ENCODE measurements around the gene E2F1.

E2F1 gene, protein sequence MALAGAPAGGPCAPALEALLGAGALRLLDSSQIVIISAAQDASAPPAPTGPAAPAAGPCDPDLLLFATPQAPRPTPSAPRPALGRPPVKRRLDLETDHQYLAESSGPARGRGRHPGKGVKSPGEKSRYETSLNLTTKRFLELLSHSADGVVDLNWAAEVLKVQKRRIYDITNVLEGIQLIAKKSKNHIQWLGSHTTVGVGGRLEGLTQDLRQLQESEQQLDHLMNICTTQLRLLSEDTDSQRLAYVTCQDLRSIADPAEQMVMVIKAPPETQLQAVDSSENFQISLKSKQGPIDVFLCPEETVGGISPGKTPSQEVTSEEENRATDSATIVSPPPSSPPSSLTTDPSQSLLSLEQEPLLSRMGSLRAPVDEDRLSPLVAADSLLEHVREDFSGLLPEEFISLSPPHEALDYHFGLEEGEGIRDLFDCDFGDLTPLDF

DNA sequence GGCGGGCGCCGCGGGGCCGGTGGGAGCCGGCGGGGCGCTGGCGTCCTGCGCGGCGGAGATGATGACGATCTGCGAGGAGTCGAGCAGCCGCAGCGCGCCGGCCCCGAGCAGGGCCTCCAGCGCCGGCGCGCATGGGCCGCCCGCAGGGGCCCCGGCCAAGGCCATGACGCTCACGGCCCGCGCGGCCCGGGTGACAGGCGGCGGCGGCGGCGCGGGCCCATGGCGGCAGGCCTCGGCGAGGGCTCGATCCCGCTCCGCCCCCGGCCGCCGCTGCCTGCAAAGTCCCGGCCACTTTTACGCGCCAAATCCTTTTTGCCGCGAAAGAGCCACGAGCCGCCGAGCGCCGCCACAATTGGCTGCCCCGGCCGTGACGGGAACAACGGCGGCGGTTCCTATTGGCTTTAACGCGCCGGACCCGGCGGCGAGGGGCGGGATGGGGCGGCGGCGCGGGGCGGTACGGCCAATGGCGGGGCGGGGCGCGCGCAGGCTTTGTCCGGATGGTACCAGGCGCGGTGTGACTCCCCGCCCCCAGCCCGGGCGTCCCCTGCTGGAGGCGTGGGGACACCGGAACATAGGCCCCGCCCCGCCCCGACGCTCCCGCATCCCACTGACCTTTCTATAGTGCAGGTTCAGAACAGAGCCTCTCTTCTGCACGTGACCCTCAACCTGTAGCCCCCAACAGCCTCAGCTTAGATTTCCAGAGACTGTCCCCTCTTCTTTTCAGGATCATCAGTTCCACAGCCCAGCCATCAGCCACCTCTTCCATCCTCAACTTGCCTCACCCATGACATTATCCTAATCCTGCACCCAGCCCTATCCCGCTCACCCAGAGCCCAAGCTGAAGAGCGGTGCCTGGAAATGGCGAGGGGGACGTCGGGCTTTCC lies at the start of gene E2F1:
Gene E2F1 (minus strand): TSS at position 286 of the 884 bp plus-strand sequence. CDS start 121 bp downstream, at position 165.
- DNase-seq = peak; percentile 93

DNA sequence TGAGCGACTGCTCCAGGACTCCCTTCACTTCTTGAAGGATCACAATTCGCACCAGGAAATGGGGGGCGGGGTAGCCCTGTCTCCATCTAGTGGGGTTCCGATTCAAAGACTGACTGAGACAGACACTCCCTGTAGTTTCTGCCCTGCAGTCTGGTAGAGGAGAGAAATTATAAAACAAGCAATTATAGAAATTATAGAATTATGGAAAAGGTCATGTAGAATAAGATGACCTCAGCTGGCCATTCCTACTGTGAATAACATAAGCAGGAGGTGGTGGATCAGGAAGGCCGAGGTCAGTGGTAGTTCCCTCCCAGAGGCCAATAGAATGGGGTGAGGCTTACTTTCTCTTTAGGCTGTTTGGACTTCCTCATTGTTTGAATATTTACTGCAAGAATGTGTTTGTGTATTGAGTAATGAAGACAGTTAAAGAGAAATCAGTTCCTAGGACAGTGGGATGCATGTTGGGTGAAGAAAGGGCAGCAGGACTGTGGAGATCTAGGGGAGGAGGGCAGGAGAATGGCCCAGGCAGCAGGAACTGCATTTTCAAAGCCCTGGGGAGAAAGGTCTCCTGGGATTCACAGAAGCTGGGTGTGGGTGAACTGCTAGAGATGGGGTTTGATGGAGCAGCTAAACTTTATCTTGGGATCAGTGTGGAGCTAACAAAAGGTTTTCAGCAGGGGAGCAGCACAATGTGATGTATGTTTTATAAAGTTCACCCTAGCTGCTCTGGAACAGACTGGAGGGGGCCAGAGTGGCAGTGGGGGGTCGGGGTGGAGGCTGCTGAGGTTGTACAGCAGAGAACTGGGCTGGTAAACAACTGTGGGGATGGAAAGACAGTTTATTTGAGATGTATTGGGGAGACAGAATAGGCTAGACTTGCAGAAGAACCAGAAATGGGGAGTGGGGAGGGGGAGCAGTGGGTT lies 47.7 kb upstream of the E2F1 start:
- peak; percentile 5 for DNase-seq

DNA sequence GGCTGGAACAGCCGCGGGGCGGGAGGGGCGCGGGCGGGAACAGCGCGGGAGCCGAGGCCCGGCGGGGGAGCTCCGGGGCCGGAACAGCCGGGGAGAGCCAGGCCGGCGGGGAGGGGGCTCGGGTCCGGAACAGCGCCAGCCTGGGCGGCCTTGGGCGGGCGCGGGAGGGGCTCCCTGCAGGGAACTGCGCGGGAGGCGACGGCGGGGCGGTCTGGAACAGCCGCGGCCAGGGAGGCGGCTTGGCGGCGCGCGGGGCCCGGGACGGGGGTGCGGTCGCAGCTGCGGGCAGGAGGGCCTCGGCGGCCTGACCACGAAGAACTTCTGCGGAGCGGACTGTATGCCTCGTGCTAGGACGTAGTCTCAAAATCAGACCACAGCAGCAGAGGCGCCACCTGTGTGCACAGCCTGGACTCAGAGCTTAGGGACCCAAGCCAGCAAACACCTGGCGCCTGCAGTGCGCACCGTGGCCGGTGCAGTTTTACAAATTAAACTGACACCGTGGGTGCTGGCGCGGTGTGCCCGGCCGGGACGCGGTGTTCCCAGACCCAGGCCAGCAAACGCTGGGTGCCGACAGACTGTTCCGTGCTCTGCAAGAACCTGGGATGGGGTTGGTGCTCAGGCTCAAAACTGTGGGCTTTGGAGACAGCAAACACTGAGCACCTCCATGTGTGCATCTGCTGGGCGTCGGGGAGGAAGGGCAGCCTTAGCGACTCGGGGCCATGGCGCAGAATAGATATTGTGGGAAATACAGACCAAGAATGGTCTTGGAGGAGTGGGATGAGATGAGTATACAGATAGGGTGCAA lies 46.2 kb upstream of the E2F1 start:
- DNase-seq = no peak

DNA sequence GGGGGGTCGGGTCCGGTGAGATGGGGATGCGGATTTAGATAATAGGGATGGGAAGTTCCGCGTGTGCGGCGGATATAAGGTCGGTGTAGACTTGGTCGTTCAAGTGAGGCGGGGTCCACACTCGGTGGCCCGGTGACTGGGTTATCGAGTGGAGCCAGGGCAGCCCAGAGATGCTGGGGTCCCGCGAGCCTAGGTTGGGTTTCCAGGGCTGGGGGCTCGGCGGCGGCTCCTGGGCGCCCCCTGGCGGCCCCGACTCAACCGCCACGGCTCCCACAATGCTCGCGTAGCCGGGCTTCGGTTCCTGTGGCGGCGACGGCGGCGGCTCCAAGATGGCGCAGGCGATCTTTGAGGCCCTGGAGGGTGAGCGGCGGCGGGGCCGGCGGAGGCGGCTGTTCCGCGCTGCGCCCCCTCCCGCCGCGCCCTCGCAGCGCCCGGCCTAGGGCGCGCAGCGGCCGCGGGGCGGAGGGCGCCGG lies 45.5 kb upstream of the E2F1 start, which contains the start of gene ZNF341:
Gene ZNF341 (plus strand): TSS at position 304 of the 473 bp plus-strand sequence. CDS start 26 bp downstream, at position 330.
- DNase-seq = peak; percentile 92

DNA sequence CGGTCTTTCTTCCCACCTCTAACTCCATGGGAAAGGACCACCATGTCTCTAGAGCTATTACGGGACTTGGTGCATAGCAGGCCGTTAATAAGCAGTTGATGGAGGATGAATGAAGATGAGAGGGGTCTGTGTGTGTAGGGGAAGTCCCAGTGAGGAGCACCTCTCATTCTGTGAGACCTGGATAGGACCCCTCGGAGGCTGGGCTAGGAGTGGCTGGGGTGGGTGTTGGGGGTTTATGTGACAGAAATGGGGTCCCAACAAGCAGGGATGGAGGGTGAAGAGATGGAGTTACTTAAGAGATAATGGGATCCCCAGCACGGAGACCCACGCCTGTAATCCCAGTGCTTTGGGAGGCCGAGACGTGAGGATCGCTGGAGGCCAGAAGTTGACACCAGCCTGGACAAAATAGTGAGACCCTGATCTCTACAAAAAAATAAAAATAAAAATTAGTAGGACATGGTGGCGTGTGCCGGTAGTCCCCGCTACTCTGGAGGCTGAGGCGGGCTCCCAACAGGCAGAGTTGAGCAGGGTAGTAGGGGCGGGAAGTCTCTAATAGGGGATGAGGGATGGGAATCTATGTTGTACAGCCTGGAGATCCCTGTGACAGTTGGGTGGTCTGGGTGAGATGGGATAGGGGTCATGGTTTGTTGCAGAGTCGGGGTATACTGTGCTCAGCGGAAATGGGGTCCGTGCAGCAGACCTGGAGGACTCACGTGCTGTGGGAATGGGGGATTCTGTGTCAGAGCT lies 44.9 kb upstream of the E2F1 start:
- no peak for DNase-seq

DNA sequence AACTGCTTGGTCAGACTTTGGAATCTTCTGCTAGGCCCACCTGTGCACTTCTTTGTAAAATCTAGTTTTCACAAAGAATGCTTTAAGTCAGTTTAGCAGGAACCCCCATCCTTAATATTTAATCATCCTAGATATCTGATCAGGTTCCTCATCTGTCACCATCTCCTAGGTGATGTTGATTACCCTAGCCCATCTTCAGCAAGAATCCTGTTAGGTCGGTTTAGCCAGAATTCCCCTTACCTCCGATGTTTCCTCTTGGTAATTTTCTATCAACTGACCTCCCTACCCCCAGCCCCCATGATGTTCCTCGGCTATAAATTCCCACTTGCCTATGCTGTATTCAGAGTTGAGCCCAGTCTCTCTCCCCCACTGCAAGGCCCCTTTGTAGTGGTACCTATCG lies 42.9 kb upstream of the E2F1 start:
- DNase-seq = no peak

DNA sequence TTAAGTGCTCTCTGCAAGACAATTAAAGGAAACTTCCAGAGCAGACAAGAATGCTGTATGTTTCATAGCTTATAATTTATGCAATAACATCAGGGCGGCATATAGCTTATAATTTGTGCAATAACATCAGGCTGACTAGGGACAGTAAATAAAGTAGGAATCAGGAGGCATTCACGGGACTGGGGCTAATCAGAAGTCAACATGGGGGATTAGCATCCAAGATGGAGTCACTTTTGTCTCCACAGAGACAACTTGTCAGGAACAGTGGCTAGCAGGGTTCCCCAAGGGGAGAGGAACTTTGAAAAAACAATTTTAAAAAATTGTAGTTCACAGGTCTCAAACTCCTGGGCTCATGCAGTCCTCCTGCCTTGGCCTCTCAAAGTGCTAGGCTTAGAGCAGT lies 42.3 kb upstream of the E2F1 start:
- DNase-seq = no peak

DNA sequence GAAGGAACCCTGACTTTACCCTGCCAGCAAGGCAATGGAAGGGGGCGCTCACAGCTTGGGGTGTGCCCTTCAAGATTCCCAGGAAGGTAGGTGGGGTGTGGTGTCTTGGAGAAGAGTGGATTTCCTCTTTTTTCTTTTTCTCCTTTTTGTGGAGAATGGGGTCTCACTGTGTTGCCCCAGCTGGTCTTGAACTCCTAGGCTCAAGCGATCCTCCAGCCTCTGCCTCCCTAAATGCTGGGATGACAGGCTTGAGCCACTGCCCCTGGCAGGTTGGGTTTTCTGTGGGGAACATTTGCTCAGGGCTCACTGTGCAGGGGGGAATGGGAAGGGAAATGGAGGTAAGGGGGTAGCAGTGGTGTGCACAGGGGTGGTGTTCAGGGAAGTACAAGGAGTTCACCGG lies 41.6 kb upstream of the E2F1 start:
- DNase-seq = no peak

DNA sequence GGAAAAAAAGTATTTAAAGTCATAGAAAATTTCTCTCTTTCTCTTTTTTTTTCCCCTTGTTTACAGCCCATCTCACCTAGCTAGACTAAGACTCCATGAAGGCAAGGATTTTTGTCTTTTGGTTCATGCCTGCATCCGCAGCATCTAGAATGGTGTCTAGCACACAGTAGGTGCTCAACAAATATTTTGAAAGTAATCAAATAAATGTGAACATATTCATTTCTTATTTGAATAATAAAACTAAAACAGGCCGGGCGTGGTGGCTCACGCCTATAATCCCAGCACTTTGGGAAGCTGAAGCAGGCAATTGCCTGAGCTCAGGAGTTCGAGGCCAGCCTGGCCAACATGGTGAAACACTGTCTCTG lies 40.9 kb upstream of the E2F1 start:
- DNase-seq = no peak

DNA sequence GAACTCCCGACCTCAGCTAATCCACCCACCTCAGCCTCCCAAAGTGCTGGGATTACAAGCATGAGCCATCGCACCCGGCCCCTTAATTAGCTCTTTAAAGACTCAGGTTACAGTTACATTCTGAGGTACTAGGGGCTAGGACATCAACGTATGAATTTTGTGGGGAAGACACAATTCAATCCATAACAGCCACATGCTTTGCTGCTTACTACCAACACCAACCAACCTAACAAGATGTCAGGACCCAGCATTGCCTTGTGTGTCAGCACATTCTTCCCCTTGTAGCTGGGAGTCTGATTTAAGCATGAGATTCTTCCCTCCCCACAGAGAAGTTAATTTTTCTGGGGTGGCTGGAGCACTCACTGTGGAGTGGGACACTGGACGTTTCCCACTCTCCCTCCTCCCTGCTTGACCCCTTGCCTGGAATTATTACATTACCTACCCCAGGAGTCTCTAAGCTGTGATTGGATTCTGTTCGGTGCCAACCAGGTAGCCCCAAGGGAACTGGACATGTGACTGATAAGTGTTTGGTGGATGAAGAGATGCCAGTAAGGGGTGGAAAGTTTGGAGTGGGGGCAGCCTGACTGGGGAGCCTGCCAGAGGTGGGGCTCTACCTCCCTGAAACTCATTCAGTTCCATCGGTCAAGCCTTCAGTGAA lies 39.6 kb upstream of the E2F1 start:
- no peak for DNase-seq

DNA sequence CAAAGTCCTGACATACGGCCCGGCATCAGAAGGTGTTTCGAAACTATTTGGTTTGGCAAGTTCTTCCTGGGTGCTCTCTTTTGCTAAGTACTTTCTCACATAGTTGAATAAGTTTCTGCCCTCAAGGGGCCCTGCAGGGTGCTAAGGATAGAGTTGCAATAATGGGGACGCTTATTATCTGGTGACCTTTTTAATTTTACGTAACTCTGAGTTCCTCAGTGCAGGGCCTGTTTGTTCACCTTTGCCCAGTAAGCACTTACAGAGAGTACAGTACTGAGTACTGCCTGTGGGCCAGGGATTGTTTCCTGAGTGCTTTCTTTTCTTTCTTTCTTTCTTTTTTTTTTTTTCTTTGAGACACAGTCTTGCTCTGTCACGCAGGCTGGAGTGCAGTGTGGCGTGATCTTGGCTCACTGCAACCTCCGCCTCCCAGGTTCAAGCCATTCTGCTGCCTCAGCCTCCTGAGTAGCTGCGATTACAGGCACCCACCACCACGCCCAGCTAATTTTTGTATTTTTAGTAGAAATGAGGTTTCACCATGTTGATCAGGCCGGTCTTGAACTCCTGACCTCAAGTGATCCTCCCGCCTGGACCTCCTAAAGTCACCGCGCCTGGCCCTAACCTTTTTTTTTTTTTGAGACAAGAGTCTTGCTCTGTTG lies 38.4 kb upstream of the E2F1 start:
- DNase-seq = peak; percentile 16

DNA sequence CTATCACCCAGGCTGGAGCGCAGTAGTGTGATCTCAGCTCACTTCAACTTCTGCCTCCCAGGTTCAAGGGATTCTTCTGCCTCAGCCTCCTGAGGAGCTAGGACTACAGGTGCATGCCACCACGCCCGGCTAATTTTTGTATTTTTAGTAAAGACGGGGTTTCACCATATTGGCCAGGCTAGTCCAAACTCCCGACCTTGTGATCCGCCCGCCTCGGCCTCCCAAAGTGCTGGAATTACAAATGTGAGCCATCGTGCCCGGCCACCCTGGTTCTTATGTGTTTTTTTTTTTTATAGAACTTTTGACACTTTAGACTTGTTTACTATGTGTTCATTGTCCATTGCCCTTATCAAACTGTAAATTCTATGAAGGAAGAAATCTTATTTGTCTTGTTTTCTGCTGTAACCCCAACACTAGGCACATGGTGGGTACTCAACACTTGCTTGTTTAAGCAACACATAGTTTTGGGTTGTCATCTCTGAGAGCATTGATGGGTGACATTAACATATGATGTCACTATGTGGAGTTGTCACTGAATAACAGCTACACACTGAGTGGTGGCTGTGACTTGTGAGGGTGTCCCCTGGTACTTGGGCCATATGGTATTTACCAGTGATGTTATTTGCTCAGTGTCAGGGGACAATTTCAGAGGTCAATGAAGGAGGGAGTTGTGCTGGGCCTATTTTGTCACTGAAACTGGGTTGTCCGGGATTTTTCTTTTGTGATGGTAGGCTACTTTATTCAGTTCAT lies 35.4 kb upstream of the E2F1 start:
- DNase-seq = no peak

DNA sequence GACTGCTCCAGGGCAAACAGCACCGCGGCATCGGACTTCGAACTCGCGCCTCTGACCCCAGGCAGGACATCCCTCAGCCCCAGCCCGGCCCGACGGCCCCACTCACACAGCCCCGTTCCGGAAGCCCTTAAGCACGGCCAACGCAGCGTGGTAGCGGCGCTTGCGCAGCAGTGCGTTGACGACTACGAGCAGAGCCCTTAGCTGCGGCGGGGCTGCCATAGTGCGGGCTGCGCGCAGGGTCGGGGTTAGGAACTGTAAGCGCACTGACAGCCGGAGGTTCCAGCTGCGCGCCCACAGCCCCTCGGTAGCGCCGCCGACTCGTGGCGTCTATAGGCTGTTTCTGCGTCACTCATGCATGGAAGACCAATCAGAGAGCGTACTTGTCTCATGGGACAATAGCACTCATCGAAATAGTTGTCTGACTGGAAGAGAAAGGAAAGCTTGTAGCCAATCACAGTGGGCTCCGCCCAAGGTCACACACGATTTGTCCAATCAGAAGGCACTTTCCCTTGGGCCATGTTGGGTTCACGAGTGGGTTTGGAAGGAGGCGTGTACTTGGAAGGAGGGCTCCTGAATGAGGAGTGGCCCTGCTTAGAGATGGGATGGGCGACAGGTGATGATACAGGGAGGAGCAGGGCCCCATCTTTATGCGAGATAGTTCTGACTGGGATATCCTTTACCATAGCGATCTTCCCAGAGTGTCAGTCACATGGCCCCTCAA lies 34.0 kb upstream of the E2F1 start, which contains the start of gene PXMP4:
Gene PXMP4 (minus strand): TSS at position 322 of the 721 bp plus-strand sequence. CDS start 103 bp downstream, at position 219.
- DNase-seq = peak; percentile 94

DNA sequence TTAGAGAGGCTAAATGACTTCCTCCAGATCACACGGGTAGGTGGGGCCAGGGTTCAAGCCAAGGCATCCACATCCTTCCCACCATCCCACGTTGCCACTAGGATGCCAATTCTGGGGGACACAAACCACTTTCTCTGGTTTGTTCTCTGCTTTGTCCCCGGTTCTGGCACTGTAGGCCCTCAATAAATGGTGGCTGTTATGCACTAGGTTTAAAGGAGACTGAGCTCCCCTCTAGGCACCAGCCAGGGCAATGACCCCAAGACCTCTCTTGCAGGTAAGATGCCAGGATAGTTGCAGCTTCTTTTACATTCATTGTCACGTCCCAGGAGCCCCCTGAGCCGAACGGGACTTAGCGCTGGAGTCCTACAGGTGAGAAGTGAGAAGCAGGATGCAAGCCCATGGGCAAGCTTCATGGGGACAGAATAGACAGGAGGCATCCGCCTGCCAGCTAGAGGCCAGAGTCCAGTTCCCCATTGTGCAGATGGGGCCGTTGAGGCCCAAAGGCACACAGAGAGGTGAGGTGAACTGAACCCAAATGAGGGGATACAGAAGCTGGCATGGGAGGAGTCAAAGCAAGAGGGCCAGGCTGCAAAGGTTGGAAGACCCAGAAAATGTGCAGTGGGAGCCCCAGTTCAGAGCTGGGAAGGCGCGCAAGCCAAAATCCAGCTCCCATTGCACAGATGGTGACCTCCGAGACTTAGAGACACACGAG lies 33.2 kb upstream of the E2F1 start:
- no peak for DNase-seq

DNA sequence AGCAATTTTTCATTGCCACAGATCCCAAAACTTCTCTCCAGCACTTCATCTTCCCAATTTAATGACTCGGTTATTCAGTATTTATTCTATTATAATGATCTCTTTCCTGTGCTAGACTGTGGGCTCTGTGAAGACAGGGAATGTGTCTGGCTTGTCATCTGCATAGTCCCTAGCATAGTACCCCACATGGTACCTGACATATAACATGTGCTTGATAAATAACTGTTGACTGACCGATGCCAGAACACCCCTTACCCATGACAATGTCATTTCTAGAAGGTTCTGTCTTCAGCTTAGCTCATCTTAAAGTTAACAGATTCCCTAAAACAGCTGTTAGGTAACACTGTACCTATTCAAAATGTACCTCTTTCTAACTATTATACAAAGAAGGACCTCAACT lies 30.3 kb upstream of the E2F1 start:
- DNase-seq = no peak

DNA sequence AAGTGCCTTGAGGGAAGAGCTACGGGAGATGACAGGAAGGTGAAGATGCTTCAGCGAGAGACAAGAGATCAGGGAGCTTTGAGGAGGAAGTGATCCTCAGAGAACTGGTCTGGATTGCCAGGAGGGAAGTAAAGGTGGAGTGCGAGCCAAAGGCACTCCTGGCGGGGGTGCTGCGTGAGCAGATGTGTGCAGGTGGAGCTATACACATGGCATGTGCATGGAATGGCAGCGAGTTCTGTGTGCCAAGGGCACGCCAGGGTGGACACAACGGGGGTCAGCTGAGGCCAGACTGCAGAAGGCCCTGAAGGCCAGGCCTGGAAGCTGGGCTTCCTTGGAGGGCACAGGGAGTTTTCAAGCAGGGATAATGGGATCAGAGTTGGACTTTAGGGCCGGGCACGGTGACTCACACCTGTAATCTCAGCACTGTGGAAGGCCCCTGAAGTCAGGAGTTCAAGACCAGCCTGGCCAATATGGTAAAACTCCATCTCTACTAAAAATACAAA lies 27.7 kb upstream of the E2F1 start:
- DNase-seq = no peak

DNA sequence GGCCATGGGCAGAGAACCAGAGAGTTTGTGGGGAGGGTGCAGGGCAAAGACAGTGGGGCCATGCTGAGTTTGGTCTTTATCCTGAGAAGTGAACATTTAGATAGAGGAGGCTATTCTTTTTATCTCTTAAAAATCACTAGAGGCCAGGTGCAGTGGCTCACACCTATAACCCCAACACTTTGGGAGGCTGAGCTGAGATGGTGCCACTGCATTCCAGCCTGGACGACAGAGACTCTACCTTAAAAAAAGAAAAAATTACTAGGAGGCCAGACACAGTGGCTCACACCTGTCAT lies 25.2 kb upstream of the E2F1 start:
- DNase-seq = no peak

All from CD4-positive, alpha-beta T cell treated with Interferon gamma for 1 hour (primary cell).